Fibroblast of upper back skin (primary cell): Measurements from ENCODE around the gene WBP1L.

Experiments
- DNase-seq: peaks from one replicate; pipeline ENCODE4 v3.0.0-alpha.2; 2013

The WBP1L gene

DNA sequence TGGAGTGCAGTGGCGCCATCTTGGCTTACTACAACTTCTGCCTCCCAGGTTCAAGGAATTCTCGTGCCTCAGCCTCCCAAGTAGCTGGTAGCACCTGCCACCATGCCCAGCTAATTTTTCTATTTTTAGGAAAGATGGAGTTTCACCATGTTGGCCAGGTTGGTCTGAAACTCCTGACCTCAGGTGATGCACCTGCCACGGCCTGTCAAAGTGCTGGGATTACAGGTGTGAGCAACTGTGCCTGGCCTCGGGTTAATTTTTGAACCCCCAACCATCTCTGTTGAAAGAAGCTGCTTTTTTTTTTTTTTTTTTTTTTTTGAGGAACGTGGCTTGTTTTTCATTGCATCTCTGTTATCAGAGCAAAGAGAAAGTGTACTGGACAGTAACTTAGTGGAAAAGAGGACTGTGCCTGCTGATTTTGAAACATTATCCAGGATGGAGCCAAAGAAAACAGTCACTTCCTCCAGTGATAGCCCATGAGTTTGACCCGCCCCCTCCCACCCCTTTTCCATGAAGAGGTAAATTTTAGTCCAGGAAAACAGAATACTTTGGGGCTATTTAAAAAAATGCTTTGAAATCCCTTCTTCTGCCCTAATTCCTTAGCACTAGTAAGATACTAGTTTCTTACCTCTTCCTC is 38.3 kb downstream of the WBP1L start:
- no peak for DNase-seq

DNA sequence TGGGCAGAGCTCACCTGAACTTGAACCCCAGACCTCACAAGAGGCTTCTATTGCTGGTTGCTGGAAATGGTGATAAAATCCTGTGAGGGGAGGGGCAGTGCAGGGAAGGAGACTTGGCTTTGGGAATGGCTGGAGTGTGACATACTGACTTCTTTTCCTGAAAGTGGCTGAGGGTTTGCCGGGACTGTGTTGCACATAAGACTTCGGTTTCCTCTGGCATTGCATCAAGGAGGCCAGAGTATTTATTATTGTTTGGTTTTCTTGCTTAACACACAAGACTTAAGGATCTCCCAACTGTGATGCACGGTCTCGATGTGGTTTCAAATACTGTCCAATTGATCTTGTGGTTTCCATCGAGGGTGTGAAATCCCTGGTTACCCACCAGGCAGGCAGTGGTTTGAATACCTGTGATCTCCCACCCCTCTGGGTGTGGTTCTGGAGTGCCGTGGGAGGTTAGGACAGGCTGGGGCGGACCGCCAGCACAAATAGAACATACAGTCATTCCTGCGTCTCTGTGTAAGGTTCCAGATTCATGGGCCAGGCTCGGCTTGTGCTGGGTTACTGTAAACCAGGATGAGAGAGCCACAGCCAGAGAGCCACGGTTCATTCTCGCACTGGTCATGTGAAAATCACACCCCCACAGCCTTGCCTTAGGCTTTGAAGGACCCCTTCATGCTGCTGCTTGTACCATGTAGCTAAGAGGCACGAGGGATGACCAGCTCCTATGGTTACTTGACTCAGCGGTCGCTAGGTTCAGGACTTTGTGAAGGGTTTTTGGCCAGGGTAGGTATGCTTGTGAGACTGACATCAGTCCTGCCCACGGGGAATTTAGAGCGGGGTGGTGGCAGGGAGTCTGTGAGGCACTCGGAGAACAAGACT is 39.2 kb downstream of the WBP1L start:
- peak; percentile 58 for DNase-seq

DNA sequence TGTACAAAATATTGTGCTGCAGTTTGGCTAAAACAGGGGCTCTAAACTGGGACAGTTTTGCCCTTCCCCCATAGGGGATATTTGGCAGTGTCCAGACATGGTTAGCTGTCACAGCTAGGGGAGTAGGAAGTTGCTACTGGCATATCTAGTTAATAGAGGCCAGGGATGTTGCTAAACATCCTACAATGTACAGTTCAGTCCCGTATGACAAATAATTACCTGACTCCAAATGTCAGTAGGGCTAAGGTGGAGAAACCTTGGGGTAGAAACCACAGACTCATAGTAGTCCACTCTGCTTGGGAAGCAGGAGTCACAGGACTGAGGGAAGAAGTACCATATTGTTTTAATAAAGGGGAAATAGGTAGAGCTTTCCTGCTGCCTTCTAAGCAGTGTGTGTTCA is 39.8 kb downstream of the WBP1L start:
- DNase-seq: no peak

DNA sequence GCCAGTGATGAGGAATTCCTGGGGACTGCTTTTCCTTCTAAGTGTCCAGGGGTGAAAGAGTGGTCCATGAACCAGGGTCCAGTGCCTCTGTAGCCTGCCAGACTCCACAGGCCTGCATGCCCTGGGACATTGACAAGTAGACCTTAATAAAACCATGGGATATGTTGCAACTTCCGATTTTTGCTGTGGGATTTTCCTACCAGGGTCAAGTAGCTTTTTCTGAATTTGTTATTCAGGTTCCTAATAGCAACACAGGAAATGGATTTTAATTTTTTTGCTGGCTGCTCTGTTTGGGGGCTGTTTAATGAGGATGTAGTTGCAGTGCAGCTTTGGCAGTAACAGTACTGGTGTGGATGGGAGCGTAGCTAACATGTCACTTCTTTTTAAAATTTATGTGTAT is 42.1 kb downstream of the WBP1L start:
- DNase-seq: no peak

DNA sequence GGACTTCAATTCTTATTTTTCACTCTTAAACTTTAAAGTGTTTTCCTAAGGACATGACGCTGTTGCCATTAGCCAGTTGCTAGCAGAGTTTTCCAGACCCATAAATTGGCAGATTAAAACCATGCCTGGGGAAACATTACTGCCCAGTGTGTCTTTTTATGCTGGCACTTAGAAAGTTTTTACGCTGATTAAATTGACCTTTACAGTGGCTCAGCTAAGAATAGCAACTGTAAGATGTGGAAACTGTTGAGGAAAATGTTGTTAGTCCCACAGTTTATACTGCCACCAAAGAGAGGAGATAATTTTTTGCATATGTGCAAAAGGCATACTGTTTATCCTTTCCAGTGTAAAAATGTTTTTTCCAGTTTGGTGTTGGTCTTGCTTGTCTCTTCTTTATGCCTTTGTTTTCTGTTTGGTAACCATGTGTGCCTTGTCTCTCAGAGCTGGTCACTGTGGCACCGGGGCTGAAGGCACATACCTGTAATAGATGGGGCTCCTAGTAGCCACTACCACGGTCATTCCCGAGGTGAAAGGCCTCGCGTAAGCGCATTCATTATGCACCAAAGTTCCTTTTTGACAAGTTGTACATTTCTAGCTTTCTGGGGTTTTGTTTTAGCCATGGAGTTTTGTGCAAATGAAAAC is 48.1 kb downstream of the WBP1L start:
- DNase-seq: no peak

DNA sequence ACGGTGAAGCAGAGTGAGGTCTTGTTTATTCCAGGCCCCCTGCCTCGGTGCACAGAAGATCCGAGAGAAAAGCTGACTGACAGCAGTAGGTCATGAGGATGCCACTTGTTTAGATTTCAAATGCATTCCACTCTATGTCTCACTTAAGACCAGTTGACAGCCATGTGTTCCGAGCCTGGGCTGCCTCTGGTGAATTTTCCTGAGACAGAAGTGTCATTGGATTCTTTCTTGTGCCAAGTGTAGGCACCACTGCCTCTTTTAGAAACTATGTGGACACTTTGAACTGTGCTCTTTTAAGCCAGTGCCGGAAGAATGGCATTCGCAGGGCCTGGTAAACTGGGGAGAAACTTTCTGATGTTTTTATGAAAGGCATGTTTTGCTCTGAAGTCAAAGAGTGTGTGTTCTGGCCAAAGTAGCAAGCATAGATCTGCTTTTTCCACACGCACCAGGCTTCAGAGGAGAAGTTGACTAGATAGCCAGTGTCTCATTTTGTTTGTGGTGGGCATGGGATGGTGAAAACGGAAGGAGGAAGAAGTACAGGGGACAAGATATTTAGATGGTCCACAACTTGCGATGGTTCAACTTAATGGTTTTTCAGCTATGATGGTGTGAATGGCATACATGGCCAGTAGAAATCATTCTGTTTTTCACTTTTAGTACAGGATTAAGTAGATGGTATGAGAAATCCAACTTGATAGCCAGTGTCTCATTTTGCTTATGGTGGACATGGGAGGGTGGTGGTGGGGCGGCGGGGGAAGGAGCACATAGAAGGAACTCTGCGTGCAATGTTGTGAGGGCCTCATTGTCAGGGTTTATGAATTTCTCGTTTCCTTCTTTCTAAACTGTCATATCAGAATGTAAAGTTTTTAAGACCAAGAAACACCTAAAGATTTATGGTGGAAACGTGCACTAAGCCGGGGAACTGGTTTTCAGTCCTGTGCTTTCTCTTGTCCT is 52.0 kb downstream of the WBP1L start:
- no peak for DNase-seq

DNA sequence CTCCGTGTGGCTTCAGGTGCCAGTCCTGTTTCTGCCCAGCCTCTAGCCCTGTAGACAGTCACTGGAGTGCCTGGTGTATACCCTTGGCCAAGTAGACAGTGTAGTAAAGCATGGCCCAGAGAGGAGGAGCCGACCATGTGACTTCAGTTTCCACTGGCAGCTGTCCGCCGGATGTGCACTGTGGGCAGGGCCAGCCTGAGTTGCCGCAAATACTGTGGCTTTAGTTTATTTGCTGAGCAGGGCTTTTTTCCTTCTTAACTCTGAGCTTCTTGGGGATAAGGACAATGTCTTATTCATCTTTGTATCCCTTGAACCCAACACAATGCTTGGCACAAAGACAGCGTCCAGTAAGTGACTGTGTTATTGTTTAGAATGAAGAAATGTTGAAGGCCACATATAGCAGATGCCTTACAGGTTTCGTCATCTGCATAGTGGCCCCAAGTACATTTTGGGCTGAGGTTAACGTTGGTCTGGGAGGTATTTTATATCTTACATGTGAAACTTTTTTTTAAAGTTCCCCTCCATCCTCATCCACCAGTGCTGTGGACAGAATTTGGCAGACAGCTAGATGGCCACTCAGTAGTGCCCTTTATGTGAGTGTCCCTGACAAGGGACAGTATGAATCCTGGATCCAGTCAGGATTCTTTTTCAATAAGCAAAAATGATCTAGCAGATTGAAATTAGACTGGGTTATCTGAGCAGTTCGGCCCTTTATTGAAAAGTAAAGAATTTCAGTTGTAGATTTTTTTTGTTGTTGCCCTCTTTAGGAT is 52.8 kb downstream of the WBP1L start:
- no peak for DNase-seq

DNA sequence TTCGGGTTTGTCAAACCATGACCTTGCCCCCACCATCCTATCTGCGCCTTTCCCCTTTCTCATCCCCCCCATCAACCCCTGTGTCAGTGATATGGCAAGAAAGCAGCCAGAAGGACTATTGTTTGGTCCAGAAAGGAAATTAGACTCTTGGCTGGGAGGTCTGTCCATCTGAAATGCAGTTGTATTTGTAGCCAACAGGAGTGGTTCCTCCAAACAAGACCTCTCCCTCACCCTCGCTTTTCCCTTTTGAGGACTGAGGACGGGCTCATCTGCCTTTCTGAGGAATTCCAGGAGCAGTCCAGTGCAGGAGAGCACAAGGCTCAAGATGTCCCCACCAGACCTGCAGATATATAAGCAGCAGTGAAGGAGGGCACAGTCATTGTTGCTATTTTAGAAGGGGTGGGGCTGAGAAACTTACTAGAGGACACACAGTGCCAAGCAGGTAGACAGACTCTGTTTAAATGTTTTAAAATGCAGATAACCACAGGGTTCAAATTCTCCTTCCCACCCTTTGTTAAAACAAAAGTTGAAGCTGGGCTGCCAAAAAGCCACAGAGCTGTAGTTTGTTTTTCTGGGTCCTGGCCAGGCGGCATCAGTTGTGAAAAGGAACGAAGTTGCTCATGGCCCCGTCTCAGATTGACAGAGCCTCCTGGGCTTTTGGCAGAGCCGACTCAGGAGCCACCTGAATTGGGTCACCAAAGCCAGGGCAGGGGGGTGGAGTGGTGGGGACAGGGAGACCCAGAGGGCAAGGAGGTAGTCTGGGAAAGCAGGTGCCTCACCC is 56.1 kb downstream of the WBP1L start:
- DNase-seq: no peak

DNA sequence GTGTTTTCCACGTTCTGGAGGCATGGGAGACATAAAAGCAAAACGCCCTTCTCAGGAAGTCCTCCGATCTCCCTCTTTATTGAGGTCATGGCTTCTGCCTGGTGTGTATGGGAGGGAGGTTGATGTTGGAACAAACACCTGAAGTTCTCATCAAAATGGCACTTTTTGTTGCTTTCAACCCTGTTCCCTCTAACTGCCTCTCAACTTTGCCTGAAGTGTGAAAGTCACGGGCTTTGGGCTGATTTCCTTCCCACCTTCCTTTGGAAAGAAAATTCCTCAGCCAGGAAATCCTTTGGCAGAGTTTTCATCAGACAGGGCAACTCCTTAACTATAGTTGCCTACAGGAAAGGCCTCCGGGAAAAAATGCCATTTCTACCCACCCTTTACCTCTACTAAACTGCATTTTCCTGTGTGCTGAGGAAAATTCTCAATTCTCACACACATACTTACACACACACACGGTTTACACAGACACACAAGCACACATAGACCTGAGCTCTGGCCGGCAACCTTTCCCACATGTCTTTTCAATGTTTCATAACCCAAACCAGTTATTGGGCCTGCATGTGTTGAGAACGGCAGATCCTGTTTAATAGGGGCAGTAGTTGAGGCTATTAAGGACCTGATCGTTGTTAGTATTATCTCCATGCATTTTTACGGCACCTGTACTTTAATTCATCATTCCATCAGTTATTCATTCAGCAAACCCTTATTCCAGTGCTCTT is 57.0 kb downstream of the WBP1L start:
- DNase-seq: no peak

DNA sequence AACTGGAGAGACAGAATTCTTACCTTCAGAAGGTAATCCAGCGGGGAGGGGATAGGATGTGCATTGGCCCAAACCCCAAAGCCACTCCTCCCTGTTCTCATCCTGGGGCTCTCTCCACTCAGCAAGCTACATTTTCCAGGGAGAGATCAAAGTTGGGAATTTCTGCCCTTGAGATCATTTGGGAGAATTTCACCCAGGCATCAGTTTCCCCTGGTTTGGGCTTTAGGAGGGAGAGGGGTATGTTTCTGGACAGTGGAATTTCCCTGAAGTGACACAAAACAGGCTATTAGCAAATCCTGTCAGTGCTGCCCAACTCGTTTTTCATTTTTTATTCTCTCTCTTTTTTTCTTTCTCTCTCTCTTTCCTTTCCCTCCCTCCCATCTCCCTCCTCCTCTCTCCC is 57.7 kb downstream of the WBP1L start:
- no peak for DNase-seq

DNA sequence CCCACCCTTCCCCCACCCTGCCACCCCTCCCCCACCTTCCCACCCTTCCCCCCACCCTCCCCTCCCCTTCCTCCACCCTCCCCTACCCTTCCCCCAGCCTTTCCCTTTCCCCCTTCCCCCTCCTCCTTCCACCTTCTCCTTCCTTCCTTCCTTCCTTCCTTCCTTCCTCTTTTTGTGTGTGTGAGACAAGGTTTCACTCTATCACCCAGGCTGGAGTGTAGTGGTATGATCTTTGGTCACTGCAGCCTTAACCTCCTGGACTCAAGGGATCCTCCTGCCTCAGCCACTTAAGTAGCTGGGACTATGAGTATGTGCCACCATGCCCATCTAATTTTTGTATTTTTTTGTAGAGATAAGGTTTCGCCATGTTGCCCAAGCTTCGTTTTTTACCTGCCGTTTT is 58.2 kb downstream of the WBP1L start:
- DNase-seq: no peak

DNA sequence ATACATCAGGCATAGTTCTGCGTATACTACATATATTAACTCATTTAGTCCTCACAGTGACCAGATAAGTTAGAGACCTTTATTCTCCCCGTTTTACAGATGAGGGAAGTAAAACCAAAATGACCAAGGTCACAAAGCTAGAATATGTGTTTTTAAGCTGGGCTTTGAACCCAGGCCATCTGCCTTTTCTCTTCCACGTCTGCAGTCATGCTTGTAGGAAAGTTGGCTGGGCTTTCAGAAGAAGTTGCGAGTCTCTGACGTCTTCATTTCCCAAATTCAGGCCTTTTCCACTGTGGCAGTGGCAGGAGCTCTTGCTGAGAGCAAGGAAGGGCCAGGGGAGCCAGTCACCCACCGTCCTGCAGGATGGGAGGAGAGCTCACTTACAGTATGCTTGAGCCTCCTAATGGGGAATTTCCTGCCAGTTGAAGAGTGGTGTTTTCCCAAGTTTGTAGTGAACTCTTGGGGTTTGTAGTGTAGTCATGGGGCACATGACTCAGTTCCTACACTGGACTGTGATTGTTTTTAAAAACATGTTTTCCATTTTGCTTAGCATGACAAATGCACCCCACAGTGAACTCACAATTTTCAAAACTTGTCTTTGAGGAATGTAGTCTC is 59.3 kb downstream of the WBP1L start:
- peak; percentile 88 for DNase-seq

DNA sequence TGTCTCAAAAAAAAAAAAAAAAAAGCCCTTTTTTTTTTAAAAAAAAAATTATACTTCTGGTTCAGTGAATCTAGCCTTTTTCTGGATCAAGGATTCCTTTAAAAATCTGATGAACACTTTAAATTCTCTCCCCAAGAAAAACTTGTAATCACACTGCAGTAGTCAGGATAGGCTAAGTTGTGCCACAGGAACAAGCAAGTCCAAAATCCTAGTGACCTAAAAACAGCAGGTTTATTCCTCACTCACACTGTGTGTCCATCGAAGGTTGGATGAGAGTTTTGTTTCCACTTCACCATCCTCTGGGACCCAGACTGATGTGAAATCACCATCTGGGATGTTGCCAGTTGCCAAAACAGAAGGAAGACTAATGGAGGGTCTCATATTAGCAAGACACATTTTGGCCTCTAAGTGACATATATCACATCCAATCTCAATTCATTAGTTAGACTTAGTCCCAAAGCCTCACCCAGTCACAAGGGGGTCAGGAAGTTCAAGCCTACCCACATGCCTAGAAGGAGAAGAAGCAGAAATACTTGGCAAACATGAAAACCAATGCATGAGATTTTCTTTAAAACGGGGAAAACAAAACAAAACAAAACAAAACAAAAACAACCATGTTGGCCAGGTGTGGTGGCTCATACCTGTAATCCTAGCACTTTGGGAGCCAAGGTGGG is 60.8 kb downstream of the WBP1L start:
- no peak for DNase-seq

DNA sequence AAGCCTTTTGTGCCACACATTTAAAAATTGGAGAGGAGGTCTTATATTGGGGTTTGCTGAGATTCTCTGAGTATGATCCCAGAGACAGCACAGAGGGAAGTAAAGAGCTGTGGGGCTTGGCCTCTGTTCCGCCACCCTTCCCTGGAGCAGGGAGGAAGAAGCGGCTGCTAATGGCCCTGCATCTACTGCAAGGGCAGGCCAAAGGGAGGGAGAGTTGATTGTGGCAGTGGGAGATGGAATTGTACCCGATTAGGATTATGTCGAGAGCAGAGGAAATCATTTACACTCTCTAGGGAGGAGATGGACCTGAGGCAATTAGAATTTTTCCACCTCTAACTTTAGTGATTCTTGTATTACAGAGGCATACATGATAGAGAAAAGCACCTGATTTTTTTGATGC is 64.6 kb downstream of the WBP1L start:
- DNase-seq: no peak

DNA sequence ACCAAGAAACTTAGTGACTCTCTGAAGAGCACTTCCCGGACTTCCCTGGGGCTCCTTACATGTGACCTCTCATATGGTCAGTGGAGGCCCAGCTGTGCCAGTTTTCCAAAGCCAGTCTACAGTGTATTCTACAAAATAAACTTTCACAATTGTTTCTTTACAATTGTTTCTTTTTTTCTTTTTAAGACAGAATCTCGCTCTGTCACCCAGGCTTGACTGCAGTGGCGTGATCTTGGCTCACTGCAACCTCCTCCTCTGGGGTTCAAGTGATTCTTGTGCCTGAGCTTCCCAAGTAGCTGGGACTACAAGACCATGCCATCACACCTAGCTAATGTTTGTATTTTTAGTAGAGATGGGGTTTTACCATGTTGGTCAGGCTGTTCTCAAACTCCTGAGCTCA is 67.6 kb downstream of the WBP1L start:
- DNase-seq: no peak

DNA sequence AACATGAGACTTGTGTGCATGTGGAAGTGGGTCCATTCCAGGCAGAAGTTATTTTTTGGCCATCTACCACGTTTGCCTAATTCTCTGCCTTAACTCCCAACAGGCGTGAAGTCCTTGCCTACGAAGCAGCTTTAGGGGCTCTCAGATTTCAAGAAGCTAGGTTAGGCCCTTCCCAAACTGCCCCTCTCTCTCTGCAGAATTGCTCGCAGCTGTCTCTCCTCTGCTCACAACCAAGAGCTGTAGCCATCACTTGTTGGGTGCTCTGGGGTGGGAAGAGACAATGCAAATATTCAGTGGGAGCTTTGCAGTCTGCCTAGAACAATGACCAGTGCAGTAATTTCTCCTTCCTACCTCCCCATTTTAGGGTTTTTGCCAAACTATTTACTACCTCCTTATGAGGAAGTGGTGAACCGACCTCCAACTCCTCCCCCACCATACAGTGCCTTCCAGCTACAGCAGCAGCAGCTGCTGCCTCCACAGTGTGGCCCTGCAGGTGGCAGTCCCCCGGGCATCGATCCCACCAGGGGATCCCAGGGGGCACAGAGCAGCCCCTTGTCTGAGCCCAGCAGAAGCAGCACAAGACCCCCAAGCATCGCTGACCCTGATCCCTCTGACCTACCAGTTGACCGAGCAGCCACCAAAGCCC is 68.6 kb downstream of the WBP1L start:
- no peak for DNase-seq

DNA sequence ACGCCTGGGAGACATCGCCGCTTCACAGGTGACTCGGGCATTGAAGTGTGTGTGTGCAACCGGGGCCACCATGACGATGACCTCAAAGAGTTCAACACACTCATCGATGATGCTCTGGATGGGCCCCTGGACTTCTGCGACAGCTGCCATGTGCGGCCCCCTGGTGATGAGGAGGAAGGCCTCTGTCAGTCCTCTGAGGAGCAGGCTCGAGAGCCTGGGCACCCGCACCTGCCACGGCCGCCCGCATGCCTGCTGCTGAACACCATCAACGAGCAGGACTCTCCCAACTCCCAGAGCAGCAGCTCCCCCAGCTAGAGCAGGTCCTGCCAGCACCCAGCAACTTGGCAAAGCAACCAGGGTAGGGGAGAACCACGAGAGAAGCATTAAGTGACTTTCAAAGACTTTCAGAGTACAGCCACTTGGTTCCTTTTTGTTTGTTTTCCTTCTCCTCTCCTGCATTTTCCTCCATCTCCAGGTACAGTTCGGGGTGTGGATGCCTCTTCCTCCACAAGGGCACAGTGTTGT is 69.3 kb downstream of the WBP1L start:
- DNase-seq: no peak

DNA sequence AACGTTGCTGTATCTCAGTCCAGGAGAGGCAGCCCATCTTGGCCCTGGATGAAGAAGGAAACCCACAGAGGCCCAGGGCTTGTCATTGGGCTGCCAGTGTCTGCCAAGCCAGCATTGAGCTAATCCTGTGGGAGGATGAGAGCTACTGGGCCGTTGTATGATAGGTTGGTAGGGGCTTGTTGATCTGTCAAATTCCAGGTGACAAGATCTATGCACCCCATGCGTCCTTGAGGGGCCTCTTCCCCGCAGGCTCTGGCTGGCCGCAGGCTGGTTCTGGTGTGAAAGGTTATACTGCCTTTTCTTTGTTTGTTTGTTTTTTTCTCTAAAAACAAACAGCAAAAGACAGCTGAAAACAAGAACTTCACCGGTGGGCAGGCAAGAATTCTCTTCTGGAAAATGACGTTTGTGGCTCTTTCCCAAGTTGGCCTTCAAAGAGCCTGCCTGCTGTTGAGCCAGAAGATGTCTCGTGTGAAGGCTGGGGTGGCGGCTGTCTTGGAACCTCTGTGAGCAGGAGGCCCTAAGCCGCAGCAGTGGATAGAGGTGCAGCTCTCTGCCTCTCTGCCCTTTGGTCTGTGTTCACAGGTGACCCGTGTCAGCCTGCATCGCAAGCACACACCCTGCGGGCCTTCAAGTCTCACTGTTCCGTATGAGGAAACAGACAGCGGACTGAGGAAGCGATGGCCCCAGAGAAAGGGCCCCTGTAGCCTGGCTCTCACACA is 70.1 kb downstream of the WBP1L start:
- DNase-seq: no peak
